DMS153 treated with DMSO at 0.1 percent for 48 hours (cell line): ENCODE results near the gene CACNA2D2.

ENCODE experiments used
- DNase-seq: peaks from one replicate; lab custom pipeline; 2025; ENCODE audit not compliant: unreplicated experiment; lab: John Stamatoyannopoulos, UW

CACNA2D2 gene

DNA sequence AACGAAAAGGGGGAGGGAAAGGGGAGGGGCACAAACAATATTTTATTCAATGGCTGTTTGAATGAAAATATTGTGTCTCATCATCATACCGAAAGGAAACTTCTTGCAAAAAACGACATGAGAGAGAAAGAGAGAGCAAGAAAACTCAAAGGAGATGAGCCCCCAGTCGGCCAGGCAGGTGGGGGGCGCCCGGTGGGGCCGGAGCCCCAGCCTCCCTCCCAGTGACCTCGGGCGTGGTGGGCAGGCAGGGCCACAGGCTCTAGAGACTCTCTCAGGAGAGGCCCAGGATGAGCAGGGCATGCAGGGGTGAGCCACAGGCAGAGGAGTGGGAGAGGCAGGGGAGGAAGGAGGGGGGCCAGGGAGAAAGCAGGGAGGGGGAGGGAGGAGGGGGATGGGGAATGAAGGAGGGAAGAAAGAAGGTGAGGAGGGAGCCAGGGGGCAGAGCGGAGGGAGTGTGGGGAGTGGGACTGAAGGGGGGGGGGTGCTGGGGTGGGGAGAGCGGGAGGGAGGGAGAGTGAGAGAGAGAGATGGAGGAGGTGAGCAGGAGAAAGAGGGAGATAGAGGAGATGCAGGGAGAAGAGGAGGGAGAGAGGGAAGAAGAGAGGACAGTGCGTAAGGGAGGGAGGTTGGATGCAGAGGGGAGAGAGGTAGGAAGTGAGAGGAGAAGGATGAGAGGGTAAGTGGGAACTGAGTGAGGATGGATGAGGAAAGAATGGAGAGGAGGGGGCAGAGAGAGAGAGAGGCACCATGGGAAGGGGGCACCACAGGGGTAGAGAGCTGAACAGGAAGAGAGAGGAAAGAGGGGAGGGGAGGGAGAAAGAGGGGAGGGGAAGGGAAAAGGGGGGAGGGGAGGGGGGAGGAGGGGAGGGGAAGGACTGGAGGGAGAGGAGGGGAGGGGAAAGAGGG lies 130.0 kb downstream of the CACNA2D2 start:
- no peak for DNase-seq

DNA sequence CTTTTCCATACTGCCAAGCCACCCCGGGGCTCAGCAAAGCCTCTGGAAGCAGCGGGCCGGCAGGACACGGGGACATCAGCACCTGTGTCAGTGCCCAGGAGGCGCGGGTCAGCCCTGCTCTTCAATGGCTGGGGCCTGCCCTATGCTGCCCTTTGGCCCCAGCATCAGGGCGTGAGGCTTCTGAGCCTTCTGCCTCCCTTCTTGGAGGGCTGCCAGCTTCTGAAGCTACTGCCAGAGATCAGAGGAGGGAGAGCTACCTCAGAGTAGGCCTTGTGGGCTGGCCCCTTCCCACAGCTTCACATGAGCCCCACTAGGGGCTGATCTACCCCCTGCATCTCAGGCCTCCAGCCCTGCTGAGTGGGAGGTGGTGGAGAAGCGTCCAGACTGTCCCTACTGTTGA lies 131.1 kb downstream of the CACNA2D2 start:
- no peak for DNase-seq

DNA sequence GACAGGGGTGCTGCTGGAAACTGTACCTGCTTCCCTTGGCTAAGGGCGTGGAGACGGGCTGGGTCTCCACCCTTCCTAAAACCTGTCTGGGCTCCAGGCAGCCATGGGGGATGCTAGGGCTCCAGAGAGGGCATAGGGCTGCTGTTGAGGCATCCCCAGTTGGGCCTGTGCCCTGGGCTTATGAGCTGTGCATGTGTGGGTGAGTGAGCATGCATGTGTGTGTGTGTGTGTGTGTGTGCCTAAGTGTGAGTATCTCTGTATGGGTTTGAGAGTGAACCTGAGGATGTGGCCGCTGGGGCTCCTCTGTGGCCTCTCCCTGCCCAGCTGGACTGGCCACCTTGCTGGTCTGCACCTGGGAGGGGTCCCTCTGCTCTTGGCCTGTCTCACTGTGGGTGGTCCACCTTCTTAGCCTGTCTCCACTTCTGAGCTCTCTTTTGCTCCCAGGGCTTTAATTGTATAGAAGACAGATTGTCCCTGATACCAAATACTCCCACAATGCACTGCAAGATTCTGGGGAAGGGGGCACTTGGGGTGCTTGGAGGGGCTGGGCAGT lies 132.2 kb downstream of the CACNA2D2 start:
- no peak for DNase-seq

DNA sequence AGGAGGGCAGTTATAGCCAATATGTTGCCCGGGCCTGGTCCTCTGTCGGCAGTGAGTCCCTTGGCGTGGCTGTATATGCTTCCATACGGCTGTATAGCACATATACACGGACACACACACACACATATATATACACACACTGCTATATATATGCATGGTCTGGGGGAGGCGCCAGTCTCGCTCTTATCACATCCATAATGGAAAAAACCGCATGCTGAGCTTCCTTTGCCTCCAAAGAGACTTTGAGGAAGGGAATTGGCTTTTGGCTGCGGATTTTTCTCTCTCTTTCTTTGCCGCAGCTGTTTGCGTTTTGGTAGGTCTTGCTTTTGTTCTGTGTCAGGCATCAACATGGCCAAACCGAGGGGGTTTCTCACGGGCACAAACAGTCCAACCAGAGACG lies 132.8 kb downstream of the CACNA2D2 start:
- peak; percentile 17 for DNase-seq

DNA sequence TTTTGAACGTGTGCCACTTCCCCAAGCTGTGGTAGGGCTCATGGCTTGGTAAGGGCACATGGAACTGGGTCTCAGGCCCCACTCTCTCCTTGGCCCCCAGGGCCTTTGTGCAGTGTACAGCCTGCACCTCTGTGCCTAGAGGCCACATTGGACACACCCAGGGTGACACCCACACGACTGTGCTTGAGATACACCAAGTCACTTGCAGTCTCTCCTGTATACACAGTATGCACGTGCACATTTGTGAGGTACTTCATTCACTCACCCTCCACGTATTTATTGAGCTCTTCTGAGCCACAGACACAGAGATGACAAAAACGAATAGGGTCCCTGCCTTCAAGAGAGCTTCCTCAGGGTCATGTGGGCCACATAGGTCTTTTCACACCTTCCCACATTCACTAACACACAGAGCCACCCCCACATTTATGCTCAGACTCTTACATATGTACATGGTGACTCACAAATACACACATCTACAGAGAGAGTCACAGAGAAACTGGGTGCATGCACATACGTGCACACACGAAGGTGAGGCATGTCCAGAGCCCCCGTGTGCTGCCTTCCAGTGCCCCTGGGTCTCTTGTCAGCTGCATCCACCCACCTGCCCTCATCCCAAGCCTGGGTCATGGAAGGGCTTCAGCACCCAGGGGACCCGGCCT lies 134.3 kb downstream of the CACNA2D2 start:
- DNase-seq: no peak

DNA sequence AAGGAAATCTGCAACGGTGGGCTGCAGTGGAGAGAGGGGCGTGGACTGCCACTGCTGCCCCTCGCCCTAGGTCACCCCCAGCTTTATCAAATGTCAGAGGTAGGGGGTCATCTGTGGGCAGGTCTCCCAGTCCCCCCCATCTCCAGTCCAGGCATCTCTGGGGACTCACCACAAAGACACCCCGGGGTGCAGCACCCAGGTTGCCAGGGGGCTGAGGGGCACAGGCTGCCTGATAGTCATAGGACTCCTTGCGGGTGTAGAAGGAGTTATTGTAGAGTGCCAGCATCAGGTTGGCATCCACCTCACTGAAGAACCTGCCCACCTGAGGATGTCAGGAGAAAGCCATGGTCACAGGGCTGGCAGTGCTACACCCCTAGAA lies 137.6 kb downstream of the CACNA2D2 start:
- DNase-seq: no peak

DNA sequence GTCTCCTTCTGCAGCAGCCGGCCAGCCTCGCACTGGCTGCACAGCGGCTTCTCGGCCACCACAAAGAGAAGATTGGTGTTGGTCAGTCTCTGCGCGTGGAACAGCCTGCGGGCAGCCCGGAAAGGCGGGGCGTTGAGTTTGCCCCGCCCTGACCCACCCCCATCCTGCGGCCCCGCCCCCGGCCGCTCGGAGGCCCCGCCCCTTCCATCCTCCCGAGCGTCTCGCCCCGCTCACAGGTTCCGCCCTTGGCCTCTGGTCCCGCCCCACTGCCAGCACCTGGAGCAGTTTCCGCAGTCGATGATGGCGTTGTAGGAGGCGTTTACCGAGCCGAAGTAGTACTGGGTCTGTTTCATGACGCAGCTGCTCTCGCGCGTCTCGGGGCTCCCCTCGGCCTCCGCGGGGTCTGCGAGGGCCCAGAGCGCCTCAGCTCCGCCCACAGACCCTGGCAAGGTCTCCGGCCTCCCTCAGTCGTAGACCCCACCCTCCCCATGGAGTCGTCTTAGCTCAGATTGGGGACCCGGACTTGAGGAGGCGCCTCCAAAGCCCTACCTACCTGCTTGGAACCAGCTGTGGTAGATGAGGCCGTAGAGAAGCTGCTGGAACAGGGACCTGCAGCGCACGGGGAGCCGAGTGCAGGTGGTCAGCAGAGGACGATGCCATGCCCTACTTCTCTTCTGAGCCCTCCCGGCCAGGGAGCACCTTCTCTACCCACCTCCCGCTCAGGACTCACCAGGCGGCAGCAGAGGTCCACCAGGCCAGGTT lies 138.2 kb downstream of the CACNA2D2 start:
- DNase-seq: peak; percentile 28

DNA sequence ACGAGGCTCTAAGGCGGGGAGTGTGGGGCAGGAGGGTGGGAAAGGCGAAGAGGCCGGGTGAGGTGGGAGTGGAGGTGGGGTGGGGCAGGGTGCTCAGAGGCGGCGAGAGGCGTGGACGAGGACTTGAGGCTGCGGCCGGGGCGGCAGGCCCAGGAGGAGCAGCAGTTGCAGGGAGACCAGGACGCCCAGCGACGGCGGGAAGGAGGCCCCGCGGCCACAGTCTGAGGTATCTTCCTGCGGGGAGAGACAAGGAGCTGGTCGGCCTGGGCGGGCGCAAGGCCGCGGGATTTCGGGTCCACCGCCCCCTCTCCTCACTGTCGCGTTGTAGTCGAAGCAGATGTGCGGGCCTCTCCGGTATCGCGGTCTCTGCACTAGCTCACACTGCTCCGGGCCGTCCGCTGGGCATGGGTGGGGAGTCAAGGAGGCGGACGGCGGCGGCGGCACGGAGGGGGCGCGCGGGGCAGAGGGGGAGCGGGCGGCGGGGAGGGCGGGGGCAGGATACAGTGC lies 138.8 kb downstream of the CACNA2D2 start:
- DNase-seq: no peak

DNA sequence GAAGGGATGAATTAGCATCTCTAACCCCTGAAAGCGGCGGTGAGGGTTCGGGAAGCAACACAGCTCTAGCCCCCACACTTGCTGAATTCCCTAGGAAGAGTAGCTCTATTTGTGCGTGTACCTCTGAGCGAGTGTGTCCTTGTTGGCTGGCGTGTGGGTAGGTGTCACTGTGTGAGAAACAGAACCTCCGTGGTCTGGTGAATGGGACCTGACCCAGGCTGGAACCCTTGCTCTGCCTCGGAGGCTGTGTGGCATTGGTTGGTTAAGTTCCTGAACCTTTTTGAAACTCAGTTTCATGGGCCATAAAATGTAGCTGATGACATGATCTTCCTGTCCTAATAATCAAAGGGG lies 143.7 kb downstream of the CACNA2D2 start:
- DNase-seq: no peak

DNA sequence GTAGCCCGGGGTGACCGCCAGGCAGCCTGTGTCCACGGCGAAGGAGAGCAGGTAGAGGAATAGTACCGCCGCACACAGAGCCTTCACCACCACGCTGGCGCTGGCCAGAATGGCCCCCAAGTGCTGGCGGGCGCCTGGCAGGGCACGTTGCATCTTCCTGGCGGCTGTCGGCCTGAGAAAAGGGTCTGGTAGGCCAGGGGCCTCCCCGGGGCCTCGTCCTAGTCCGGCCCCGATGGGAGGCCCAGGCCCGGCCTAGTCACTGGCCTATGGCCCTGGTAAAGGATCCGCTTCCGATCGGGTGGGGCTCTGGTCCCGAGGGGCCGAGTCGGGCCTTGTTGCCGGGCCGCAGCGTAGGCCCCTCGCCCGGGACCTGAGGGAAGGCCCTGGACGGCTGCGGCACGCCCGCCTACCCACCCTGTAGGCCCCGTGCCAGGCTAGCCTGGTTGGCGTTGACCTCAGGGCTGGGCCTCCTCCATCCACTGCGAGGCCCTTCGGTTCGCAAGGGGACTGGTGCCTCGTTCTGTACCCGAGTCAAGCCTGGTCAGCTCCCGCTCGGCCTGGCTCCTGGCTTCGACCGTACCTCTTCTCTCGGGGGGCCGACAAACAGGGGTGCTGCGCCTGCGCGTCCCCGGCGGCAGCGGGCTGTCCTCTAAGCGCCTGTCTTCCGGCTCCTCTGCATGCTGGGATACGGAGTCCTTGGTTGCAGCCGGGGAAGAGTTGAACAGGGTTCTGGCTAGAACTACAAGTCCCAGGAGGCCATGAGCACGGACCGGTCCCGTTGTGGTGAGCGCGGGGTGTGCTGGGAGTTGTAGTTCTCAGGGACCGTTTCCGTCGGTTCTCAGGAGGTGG lies 144.3 kb downstream of the CACNA2D2 start, which contains the start of gene TMEM115:
Gene TMEM115 (minus strand): TSS at position 611 of the 849 bp plus-strand sequence. CDS start 458 bp downstream, at position 153.
- peak; percentile 59 for DNase-seq

DNA sequence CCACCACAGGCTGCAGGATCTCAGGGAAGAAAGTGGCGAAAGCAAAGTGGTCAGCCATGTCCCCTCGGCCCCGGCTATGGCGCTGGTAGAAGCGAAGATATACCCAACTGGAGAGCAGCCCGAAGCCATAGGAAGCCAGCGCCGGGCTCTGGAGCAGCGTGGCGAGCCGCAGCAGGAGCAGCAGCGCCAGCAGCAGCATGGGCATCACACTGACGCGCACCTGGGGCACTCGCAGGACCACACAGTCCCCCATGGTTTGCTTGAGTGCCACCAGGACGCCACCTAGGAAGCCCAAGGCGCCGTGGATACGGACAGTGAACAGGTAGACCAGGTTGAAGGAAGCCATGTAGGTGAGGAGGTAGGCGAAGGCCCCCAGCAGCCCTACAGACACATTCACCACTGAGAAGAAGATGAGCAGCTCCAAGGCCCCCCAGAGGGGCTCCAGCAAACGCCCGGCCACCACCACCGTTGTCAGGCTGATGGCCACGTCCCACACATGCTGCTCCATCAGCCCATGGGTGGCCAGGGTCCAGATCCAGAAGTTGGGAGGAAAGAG lies 145.0 kb downstream of the CACNA2D2 start:
- DNase-seq: no peak

DNA sequence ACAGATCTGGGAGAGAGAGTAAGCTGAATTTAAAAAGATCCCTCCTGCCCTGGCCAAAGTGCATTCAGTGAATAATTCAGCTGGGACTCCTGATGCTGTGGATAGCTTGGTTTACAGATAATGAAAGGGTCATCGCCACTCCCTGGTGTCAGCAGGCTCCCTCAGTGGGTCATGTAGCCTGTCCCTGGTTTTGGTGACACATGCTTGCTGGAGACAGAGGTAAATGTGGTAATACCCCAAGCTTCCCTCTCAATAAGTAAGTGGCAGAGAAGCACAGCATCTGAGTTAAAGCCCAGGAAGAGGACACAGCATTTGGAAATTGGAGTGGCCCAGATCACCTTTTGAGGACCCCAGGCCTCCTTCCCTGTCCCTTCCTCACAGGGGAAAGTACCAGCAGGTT lies 146.0 kb downstream of the CACNA2D2 start:
- DNase-seq: no peak

DNA sequence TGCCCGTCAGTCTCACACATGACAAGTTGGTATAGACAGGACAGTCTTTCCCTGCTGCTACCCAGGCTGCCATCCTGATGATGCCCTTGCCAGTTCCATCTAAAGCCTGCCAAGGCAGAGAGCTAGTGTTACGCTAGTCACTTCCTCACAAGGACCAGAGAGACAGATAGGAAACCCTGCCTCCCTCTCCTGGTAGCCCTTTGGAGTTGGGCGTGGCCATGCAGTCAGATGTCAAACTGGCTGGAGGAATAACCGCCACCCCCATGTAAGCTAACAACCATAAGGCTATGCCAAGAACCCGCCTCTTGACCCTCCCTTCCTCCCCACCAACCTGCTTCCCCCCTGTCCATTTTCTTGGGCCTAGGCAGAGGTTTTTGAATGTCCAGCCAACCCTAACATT lies 146.9 kb downstream of the CACNA2D2 start:
- no peak for DNase-seq

DNA sequence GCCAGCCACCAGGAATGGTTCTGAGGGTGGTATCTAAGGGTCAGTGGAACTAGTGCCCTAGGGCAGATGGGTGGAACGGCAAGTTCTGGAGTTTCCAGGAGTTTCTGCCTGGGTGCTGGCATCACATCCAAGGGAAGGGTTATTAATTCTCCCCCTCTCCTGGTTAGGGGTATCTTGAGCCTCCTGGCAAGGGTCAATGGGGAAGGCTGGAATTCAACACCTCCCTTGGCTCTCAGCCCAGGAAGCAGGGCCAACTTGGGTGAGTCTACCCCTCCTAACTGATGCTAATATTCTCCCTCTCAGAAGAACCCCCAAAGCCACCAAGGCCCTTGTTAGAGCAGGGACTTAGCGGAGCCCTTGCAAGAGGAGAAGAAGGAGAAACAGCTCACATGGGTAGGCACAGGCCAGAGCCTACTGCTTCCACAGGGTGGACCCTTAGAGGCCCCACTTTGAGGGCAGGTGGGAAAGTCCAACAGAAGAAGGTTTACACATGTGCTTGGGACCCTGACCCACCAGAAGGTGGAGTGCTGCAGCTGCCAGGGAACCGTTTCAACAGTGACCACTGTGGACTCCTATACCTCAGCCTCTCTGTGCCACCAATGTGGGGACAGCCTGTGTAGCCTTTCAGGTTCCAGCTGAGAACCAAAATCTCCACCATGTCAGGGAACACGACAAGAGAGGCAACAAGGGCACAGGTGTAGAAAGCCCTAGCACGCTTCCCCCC lies 147.4 kb downstream of the CACNA2D2 start:
- no peak for DNase-seq

DNA sequence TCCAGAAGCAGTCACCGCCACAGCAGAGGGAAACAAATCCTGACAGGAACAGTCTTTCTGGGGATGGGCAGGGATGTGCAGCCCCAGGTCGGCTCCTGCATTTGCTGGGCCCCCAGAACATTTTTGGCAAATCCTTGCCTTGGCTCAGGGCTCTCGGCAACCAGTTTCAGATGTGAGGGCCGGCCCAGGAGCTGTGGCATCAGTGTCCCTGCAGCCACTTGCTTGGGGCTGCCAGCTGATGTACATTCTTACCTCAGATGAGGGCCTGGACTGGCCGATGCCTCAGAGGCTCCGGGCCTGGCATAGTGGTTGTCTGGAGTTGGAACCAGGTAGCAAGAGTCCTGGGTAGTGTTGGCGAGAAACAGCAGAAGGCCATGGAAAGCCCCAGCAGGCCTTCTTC lies 148.6 kb downstream of the CACNA2D2 start:
- DNase-seq: no peak

DNA sequence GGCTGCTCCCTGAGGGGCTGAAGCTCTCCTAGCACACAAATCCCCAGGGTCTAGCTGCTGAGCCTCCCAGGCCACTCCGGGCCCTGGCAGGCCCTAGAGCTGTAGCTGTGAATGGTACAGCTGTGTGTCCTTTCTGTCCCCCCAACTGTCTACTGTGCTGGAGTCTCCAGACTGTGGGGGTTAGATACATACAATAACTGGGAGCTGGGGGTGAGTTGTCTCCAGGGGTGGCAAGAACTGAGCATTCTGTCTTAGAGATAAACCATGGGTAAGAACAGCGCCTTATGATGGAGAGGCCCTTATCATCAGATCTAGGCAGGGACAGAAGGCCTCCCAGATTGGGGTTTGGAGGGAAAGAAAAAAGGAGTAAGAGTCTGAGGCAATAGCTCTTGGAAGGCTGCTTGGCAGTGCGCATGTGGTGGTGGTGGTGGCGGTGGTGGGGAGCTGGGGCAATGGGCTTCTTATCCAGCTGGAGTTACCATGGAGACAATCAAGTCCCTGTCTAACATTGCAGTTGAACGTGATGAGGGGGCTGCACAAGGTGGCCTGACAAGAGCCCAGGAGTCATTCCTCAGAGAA lies 149.2 kb downstream of the CACNA2D2 start:
- DNase-seq: no peak

DNA sequence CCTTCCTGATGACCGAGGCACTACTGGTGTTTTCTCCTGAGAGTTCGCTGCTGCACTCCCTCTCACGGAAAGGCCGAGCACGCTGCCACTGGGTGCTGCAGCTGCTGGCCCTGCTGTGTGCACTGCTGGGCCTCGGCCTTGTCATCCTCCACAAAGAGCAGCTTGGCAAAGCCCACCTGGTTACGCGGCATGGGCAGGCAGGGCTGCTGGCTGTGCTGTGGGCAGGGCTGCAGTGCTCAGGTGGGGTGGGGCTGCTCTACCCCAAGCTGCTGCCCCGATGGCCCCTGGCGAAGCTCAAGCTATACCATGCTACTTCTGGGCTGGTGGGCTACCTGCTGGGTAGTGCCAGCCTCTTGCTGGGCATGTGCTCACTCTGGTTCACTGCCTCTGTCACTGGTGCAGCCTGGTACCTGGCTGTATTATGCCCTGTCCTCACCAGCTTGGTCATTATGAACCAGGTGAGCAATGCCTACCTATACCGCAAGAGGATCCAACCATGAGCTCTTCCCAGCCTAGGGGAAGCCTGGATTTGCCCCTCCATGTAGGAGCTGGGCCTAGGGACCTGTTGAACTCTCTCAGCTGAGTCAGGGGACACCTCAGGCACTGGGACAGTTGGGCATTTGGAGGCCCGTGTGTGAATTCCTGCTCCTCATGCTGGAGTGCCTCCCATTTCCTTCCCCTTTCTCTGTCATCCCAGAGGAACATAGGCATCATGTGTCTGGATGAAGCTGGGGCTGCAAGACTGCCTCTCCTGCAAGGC lies 150.0 kb downstream of the CACNA2D2 start:
- DNase-seq: no peak

DNA sequence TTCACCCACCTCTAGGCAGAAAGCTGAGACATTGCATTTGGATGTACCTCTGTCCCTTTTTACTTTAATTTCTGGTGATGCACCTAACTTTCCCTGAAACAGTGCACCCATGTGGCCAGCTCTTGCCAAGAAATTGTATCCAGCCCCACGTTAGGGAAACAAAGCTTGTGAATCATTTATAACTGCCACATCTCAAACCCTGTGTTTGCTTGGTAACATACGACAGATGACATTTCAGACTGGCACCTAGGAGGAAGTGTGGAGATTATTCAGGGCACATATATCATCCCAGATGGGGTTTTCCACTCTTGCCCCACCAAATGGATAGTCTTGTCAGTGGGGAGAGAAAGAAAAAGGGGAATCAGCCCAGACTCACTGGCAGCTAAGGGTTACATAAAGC lies 150.7 kb downstream of the CACNA2D2 start:
- no peak for DNase-seq
